Measurements from ENCODE around the gene SPRR3.

DNA sequence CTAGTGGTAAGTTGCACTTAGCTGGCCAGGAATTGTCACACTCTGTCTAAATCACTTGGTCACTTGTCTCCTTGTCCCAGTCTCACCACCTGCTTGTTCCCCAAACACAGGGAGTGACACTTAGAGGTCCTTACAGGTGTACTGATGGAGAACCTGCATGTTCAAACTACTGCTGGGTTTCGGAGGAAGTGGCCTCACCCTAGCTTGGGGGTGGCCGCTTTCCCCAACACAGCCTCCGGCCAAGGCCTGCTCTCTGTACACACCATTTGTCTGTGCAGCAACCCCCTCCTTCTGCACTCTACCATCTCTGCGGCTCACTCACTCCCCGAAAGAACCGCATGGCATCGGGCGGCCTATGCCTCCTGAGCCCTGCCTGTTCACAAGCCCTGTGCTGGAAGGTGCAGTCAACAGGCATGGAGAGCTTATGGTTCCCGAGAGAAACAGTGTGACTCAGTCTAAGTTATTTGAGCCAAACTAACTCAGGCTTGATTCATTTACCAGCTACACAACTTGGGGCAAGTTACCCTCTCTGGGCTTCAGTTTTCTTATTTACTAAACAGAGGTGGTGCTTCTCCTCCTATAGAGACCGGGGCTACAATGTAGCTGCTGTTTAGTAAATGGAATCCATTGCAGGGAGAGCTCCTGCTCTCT lies 41.6 kb upstream of the SPRR3 start:
- TF ChIP-seq CTCF (IDR thresholded peaks at IDR 0.05) (no peak), POLR2A (IDR thresholded peaks at IDR 0.05) (no peak)

Data from esophagus squamous epithelium (tissue), 4 donors.